ENCODE results near the gene CDH19. TPM values are rescaled to one million over a fixed set of nuclear protein-coding genes. Genes with fewer than 3 reads are reported as not detected.
A peak's percentile ranks its signal among the peaks of the same experiment; 100 is the strongest.

CDH19 gene, protein sequence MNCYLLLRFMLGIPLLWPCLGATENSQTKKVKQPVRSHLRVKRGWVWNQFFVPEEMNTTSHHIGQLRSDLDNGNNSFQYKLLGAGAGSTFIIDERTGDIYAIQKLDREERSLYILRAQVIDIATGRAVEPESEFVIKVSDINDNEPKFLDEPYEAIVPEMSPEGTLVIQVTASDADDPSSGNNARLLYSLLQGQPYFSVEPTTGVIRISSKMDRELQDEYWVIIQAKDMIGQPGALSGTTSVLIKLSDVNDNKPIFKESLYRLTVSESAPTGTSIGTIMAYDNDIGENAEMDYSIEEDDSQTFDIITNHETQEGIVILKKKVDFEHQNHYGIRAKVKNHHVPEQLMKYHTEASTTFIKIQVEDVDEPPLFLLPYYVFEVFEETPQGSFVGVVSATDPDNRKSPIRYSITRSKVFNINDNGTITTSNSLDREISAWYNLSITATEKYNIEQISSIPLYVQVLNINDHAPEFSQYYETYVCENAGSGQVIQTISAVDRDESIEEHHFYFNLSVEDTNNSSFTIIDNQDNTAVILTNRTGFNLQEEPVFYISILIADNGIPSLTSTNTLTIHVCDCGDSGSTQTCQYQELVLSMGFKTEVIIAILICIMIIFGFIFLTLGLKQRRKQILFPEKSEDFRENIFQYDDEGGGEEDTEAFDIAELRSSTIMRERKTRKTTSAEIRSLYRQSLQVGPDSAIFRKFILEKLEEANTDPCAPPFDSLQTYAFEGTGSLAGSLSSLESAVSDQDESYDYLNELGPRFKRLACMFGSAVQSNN
- 60.2 and 67.4 TPM in 2 replicates for total RNA-seq (2014; rRNA removed; shearing (Covaris generic))
- 39.1 and 60.9 TPM in 2 replicates for polyA plus RNA-seq (2014; cell fraction: nucleus; rRNA removed)

- peak; percentile 76 for DNase-seq (ENCODE audit: extremely low read depth, low read depth)
These were observed at the start of gene CDH19 for GRCh38 chr18:66603941-66604627. CDH19 (minus strand) TSS chr18:66604090; CDS start chr18:66572204, 31,886 bp downstream.

- DNase-seq (ENCODE audit: extremely low read depth, low read depth) = no peak
These were observed 43.8 kb upstream of the CDH19 start for GRCh38 chr18:66647671-66648070.

DNA sequence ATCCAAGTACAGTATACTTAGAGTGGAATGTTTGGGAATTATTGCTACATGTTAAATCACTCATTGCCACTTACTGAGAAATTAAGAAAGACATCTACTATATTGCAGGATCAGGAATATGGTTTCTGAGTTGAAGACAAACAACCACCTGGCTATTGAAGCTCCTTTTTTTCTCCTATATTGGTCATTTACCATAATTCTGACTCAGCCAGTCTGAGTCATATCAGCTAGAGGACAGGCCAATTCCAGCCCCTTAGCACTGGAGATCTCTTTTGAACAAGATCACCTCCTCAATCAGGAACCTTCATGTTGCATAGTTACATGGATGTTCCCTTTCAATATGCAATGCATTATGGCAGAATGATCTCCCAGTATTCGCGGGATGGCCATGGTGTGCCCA is 42.7 kb upstream of the CDH19 start:
- DNase-seq (ENCODE audit: extremely low read depth, low read depth) = no peak

DNA sequence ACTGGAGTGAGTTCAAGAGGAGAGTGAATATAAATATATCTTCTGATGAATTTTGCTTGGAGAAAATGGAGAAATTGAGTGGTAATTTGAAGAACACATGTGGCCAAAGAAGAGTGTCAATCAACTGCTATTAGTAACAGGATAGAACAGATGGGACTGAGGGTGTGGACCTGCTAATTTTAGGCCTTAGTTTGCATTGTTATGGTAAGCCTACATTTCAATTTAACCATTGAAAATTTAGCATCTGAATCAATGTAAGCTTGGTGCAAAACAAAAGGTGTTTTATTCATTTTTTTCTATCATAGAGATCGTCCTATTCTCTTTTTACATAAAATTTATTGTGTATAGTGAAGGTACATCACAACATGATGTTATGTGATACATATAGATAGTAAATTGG is 42.1 kb upstream of the CDH19 start:
- no peak for DNase-seq (ENCODE audit: extremely low read depth, low read depth)

GRCh38 chr18:66641056-66641455 is 37.2 kb upstream of the CDH19 start:
- DNase-seq (ENCODE audit: extremely low read depth, low read depth) = no peak

GRCh38 chr18:66640431-66640830 is 36.5 kb upstream of the CDH19 start:
- DNase-seq (ENCODE audit: extremely low read depth, low read depth) = no peak

DNA sequence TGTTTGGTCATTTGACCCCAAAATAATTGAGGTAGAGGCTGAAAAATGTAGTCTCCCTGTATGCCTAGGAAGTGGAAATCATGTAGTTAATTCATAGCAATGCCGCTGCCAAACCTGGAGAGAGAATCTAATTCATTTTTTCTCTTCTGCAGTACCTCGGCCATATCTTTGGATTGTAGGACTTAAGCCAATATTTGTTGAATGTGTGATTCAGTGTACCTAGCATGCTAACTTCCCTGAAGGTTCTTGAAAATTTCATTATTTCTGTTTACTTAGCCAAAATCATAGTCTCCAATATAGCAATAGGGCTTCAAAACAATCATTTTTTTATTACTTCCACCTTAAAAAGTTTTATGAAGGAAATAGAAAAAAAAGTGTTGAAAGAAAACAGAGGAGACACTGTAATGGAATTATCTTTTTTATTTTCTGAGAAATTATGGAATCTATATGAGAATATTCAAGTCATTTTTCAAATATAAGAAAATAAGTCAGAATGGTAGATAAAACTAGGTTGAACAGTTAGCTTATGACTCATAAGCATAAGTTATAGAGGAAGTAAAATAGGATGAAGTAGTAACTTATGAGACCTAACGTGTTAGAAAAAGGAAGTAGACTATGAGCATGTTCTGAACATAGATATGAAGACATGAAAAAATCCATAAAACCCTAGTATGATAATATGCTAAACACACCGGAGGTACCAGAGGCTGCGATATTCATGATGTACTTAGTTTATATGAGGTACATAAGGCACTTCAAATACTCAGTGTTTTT is 35.2 kb upstream of the CDH19 start:
- DNase-seq (ENCODE audit: extremely low read depth, low read depth) = no peak

- no peak for DNase-seq (ENCODE audit: extremely low read depth, low read depth)
These were observed 31.5 kb upstream of the CDH19 start for GRCh38 chr18:66635342-66635741.

GRCh38 chr18:66632756-66633155 is 28.9 kb upstream of the CDH19 start:
- DNase-seq (ENCODE audit: extremely low read depth, low read depth) = peak; percentile 58

- DNase-seq (ENCODE audit: extremely low read depth, low read depth) = no peak
These were observed 26.9 kb upstream of the CDH19 start for GRCh38 chr18:66630831-66631230.

DNA sequence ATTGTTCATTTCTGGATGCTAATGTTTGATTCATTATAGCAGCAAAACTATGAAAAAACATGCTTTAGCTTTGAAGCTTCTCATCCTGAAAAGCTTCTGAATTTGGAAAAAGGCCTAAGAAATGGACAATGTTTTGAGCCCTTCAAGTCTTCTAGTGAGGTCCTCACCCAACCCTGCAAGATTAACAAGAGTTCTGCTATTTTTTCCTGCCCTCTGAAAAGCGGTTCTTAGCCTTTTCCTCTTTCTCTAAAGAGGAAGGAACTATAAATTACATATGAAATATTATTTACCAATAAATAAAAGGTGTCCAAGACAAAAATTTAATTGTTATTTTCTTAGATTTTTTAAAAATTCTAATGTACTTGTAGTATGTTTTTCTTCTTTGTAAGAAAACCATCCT is 19.9 kb upstream of the CDH19 start:
- no peak for DNase-seq (ENCODE audit: extremely low read depth, low read depth)

DNA sequence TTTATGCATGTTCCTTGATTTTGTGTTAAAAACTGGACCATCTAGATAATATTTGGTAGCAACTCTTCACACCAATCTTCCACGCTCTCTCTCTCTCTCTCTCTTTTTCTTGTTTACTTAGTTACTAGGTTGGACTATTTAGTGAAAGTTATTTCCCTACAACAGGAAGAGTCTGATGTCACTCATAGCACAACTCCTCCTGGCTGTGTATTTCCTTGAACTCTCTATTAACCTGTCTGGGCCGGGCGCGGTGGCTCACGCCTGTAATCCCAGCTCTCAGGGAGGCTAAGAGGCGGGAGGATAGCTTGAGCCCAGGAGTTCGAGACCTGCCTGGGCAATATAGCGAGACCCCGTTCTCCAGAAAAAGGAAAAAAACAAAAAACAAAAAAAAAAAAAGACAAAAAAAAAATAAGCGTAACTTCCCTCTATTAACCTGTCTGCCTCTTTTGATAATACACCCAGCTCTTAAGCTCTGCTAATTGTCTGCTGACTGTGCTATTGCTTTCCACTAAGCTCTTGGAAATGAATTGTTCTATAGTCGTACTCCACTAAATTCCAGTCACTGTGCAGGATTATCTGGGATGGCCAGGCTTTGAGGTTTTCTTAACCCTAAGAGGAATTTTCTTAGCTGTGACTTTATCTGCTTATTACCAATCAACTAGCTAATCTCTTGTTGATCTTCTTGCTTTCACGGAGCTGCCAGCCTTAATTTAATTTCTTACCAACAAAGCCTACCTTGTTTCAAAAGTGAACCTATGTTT is 18.1 kb upstream of the CDH19 start:
- no peak for DNase-seq (ENCODE audit: extremely low read depth, low read depth)

- no peak for DNase-seq (ENCODE audit: extremely low read depth, low read depth)
These were observed 12.7 kb upstream of the CDH19 start for GRCh38 chr18:66616523-66616983.

- no peak for DNase-seq (ENCODE audit: extremely low read depth, low read depth)
These were observed 11.3 kb upstream of the CDH19 start for GRCh38 chr18:66615176-66615575.

DNA sequence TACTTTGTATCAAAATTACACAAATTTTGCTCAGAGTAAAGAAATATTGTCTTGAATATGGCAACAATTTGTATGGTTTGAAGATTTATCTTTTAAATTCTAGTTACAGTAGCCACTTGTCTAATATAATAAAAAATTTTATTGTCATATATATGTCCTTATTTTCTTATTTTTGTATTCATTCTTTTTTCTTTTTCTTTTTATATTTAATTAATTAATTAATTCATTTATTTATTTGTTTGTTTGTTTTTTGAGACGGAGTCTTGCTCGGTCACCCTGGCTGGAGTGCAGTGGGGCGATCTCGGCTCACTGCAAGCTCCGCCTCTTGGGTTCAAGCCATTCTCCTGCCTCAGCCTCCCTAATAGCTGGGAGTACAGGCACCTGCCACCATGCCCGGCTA is 3.7 kb upstream of the CDH19 start:
- no peak for DNase-seq (ENCODE audit: extremely low read depth, low read depth)

DNA sequence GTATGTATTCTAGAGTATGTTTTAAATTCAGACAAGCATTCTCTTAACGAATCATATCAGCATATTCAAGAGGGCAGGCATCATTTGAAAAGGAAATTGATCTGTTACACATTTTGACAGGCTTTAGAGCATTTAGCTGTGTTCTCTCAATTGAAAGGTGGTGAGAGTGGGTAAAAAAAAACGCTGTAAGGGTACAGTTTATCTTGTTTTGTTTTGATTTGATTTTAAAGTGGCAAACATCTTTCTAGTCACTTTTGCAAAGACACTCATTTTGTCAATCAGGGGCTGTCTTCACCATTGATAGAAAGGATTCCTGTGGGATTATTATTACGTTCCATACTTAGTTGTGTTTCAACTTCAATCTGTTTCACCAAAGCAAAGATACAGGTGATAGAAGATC is 2.2 kb downstream of the CDH19 start:
- no peak for DNase-seq (ENCODE audit: extremely low read depth, low read depth)

GRCh38 chr18:66599190-66599589 is 4.7 kb downstream of the CDH19 start:
- peak; percentile 76 for DNase-seq (ENCODE audit: extremely low read depth, low read depth)

GRCh38 chr18:66587430-66587829 is 16.5 kb downstream of the CDH19 start:
- peak; percentile 57 for DNase-seq (ENCODE audit: extremely low read depth, low read depth)

GRCh38 chr18:66582211-66582610 is 21.7 kb downstream of the CDH19 start:
- DNase-seq (ENCODE audit: extremely low read depth, low read depth) = no peak

- DNase-seq (ENCODE audit: extremely low read depth, low read depth) = no peak
These were observed 28.6 kb downstream of the CDH19 start for GRCh38 chr18:66575263-66575662.

Measured in NCI-H460 (cell line).